Measurements from ENCODE around the gene SAP130. TPM values are rescaled to one million over a fixed set of nuclear protein-coding genes. Genes with fewer than 3 reads are reported as not detected.

The SAP130 gene
- polyA plus RNA-seq, 1 of the 3 experiments (the other 2 are of a cell fraction) = 19.0 TPM

GRCh38 chr2:127986548-127987079 is 41.2 kb downstream of the SAP130 start:
- Histone ChIP-seq H3K9ac (no peak overlapping the region), H3K9me3 (no peaks in the 10 kb centered on the region), H4K20me1 (ENCODE audit: insufficient read depth) (no peaks in the 10 kb centered on the region), H3K27me3 (ENCODE audit: insufficient read depth) (no peaks in the 10 kb centered on the region), H3K79me2 (ENCODE audit: insufficient read depth) (peaks cover 3% of the 10 kb centered on the region; the same call in 1 of the 2 replicates), H3K36me3 (replicated peaks in 1 of 2; ENCODE audit: control insufficient read depth in 1 of 2, insufficient read depth in 2 of 2, low read length in 1 of 2) (peaks cover 64 to 69% of the 10 kb centered on the region in 2 experiments), H2AFZ (ENCODE audit: low read depth) (no peak overlapping the region), H3K4me2 (no peak overlapping the region), H3K27ac (ENCODE audit: low read depth in 2 of 2, low read length in 1 of 2) (no peak overlapping the region), H3K4me3 (ENCODE audit: low read depth in 2 of 2, low read length in 1 of 2) (no peak overlapping the region), H3K9me2 (no peaks in the 10 kb centered on the region), H3F3A (replicated peaks; ENCODE audit: insufficient read depth) (peaks cover 8% of the 10 kb centered on the region), H3K4me1 (ENCODE audit: control insufficient read depth in 1 of 2, insufficient read depth in 2 of 2, low read depth in 1 of 2, low read length in 1 of 2) (no peaks in the 10 kb centered on the region)
- POLR2A ChIA-PET = no interaction called here
- TF ChIP-seq SMC3 (IDR thresholded peaks at IDR 0.05; ENCODE audit: low read depth, low read length) (no peak), NFIC (IDR thresholded peaks at IDR 0.05; ENCODE audit: borderline replicate concordance) (no peak), CHD2 (IDR thresholded peaks at IDR 0.05; ENCODE audit: low read length, partially characterized antibody) (no peak), YY1 (IDR thresholded peaks at IDR 0.05; ENCODE audit: low read depth) (no peak), FOXM1 (IDR thresholded peaks at IDR 0.05; ENCODE audit: low read depth) (no peak), EZH2phosphoT487 (IDR thresholded peaks at IDR 0.05; ENCODE audit: borderline replicate concordance, low read depth) (no peak), GABPA (IDR thresholded peaks at IDR 0.05; ENCODE audit: low read depth) (no peak), ZBTB33 (IDR thresholded peaks at IDR 0.05; ENCODE audit: borderline replicate concordance, low read depth) (no peak), POLR2AphosphoS5 (IDR thresholded peaks at IDR 0.05; ENCODE audit: low read depth, low read length) (no peak), TCF12 (IDR thresholded peaks at IDR 0.05) (no peak), MEF2A (IDR thresholded peaks at IDR 0.05; ENCODE audit: borderline replicate concordance, low read depth) (no peak), RCOR1 (IDR thresholded peaks at IDR 0.05; ENCODE audit: low read length) (no peak), MXI1 (IDR thresholded peaks at IDR 0.05; ENCODE audit: low read depth, low read length) (no peak)
- TF ChIP-seq, protein P1, sequence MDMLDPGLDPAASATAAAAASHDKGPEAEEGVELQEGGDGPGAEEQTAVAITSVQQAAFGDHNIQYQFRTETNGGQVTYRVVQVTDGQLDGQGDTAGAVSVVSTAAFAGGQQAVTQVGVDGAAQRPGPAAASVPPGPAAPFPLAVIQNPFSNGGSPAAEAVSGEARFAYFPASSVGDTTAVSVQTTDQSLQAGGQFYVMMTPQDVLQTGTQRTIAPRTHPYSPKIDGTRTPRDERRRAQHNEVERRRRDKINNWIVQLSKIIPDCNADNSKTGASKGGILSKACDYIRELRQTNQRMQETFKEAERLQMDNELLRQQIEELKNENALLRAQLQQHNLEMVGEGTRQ (IDR thresholded peaks at IDR 0.05; ENCODE audit: borderline replicate concordance, low read depth, low read length) = no peak
- CTCF ChIA-PET = no interaction called here
- 96% methylated on average over 7 of the region's 7 CpGs for WGBS (ENCODE audit: low lambda C conversion rate)
- DNase-seq = no peak

- Histone ChIP-seq H3F3A (replicated peaks; ENCODE audit: insufficient read depth) (peaks cover 8% of the 10 kb centered on the region), H3K9me2 (no peaks in the 10 kb centered on the region), H3K4me1 (ENCODE audit: control insufficient read depth in 1 of 2, insufficient read depth in 2 of 2, low read depth in 1 of 2, low read length in 1 of 2) (no peaks in the 10 kb centered on the region), H2AFZ (ENCODE audit: low read depth) (no peak overlapping the region), H3K9ac (no peak overlapping the region), H3K27me3 (ENCODE audit: insufficient read depth) (no peaks in the 10 kb centered on the region), H4K20me1 (ENCODE audit: insufficient read depth) (no peaks in the 10 kb centered on the region), H3K9me3 (no peaks in the 10 kb centered on the region), H3K79me2 (ENCODE audit: insufficient read depth) (peaks cover 3% of the 10 kb centered on the region; the same call in 1 of the 2 replicates), H3K36me3 (replicated peaks in 1 of 2; ENCODE audit: control insufficient read depth in 1 of 2, insufficient read depth in 2 of 2, low read length in 1 of 2) (peaks cover 59 to 72% of the 10 kb centered on the region in 2 experiments), H3K4me2 (no peak overlapping the region), H3K27ac (ENCODE audit: low read depth in 2 of 2, low read length in 1 of 2) (no peak overlapping the region), H3K4me3 (ENCODE audit: low read depth in 2 of 2, low read length in 1 of 2) (no peak overlapping the region)
- CTCF ChIA-PET = no interaction called here
- POLR2A ChIA-PET = no interaction called here
- no peak for DNase-seq
- 94% methylated on average over 12 of the region's 13 CpGs for WGBS (ENCODE audit: low lambda C conversion rate)
- no peak for TF ChIP-seq RCOR1 (IDR thresholded peaks at IDR 0.05; ENCODE audit: low read length)
- TF ChIP-seq, protein P2, sequence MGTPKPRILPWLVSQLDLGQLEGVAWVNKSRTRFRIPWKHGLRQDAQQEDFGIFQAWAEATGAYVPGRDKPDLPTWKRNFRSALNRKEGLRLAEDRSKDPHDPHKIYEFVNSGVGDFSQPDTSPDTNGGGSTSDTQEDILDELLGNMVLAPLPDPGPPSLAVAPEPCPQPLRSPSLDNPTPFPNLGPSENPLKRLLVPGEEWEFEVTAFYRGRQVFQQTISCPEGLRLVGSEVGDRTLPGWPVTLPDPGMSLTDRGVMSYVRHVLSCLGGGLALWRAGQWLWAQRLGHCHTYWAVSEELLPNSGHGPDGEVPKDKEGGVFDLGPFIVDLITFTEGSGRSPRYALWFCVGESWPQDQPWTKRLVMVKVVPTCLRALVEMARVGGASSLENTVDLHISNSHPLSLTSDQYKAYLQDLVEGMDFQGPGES (IDR thresholded peaks at IDR 0.05; ENCODE audit: low read depth, low read length) = no peak
- no peak for TF ChIP-seq CTCF (IDR thresholded peaks at IDR 0.05)
- TF ChIP-seq MAX (IDR thresholded peaks at IDR 0.05; ENCODE audit: low read depth) = no peak
- TF ChIP-seq MEF2A (IDR thresholded peaks at IDR 0.05; ENCODE audit: borderline replicate concordance, low read depth) = no peak
- no peak for TF ChIP-seq FOSL2 (IDR thresholded peaks at IDR 0.05; ENCODE audit: borderline replicate concordance, low read depth)
- TF ChIP-seq, protein P1 (IDR thresholded peaks at IDR 0.05; ENCODE audit: borderline replicate concordance, low read depth, low read length) = no peak
- no peak for TF ChIP-seq NRF1 (IDR thresholded peaks at IDR 0.05; ENCODE audit: low read depth, low read length)
- no peak for TF ChIP-seq ELF1 (IDR thresholded peaks at IDR 0.05)
- no peak for TF ChIP-seq SMC3 (IDR thresholded peaks at IDR 0.05; ENCODE audit: low read depth, low read length)
- TF ChIP-seq EZH2phosphoT487 (IDR thresholded peaks at IDR 0.05; ENCODE audit: borderline replicate concordance, low read depth) = no peak
- no peak for TF ChIP-seq SIN3A (IDR thresholded peaks at IDR 0.05; ENCODE audit: borderline replicate concordance, low read depth, low read length)
- TF ChIP-seq MXI1 (IDR thresholded peaks at IDR 0.05; ENCODE audit: low read depth, low read length) = no peak
- no peak for TF ChIP-seq JUND (IDR thresholded peaks at IDR 0.05)
These were observed 42.1 kb downstream of the SAP130 start for GRCh38 chr2:127985735-127986134.
